NCI-H1436 (cell line): ENCODE data around the gene NUDT2.

Experiments
- DNase-seq: peaks from one replicate; lab custom pipeline; 2025; lab: John Stamatoyannopoulos, UW

The NUDT2 gene

DNA sequence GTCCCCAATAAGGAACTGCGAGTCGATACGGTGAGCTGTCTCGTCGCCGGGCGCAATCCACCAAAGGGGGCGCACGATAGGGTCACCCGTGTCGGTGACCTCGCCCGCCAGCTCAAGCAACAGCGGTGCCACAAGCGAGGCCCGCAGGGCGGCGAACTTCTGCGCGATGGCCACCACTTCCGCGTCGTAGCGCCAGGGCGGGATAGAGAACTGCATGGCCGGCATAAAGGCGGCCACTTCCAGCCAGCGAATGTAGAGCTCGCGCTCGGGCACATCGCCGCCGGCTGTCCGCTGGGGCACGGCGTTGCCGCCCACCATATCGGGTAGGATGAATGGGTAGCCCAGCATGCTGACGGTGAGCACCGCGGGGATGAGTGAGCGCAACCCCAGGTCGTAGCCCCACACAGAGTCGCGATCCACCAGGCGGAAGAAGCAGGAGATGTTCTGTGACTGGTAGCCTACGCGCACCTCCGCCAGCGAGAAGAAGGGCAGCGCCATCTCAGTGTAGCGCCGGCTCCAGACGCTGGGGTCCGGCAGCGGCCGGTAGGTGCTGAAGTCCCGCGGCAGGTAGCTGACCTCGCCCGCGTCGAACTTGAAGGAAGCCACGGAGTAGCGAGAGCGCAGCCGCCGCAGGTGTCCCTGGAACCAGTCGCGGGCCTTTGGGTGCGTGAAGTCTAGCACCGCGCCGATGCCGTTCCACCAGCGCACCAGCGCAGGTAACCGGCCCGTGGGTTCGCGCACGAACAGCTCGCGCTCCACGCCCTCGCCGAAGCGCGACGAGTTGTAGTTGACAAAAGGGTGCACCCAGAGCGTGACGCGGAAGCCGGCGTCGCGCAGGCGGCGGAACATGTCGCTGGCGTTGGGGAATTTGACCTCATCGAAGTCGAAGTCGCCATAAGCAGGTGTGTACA, 41.9 kb downstream of the NUDT2 start:
- no peak for DNase-seq

DNA sequence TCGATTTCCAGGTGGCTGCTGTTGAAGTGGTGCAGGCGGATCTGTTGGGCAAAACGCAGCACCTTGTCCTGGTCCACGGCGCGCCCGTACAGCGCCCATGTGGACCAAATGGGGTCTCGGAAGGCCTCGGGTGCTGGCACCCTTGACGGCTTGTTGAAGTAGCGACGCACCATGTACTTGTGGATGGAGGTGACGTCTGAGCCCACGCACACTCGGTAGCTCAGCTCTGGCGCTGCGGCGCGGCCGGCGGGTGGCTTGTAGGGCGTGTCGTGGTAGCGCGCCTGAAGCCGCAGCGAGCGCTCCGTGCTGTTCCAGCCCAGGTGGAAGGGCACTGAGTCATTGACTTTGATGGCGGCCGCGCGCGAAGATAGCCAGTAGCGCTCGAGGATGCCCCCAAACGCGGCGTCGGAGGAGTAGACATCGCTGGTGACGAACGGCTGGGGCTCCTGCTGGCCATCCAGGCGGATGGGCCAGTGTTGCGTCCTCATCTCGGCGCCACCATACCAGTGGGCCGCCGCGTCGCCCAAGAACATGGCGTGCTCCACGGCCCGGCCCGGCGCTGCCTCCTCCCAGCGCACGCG, 42.6 kb downstream of the NUDT2 start:
- no peak for DNase-seq

DNA sequence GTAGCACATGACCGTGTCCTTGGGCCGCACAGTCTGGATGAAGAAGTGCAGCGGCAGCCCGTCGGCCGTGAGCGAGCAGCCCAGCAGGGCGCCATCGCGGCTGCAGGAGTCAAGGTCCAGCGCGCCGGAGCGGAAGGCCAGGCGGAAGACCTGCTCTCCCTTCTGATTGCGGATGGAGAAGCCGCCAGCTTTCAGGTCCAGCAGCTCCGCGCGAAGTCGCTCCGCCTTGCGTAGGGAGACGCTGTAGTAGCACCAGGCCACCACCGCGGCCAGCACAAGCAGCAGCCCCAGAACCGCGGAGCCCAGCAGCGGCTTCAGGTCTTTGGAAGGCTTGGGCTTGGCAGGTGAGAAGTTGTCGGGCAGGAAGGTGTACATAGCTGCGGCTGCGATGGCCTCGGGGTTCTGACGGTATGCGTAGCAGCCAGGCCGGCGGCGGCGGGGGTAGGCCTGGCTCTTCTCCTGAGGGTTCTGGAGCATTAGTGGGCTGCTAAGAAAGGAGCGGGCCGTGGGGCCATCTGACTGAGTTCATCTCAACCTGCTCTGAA, 43.2 kb downstream of the NUDT2 start:
- no peak for DNase-seq

DNA sequence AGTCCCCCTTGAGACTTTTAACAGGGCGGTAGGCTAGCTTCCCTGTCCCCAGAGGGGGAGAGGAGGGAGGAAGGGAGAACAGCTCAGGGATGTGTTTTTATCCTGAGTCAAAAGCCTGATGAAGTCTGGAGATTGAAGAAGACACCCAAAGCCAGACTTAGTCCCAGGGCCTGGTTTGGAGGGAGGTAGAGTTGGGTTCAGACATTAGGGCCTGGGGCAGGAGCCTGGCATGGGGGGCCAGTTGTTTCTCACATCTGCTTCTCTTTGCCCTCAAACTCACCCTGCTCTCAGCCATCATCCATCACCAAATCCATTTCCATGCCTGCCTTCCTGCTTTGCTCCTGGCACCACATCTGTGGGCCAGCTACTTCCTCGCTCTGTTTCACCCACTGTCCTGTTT, 44.4 kb downstream of the NUDT2 start:
- no peak for DNase-seq

DNA sequence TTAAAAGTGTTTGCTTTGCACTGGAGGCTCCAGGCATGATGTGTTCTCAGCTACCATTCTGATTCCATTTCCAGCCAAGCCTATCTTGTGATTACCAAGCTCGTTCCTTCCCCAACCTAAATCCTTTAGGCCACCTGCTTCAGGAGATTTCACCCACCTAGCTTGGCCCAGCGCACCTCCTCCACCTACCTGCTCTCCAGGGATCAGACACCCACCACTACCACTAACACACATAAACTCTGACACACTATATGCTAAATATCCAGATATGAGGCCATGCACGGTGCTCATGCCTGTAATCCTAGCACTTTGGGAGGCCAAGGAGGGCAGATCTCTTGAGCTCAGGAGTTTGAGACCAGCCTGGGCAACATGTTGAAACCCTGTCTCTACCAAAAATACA, 45.0 kb downstream of the NUDT2 start:
- no peak for DNase-seq

DNA sequence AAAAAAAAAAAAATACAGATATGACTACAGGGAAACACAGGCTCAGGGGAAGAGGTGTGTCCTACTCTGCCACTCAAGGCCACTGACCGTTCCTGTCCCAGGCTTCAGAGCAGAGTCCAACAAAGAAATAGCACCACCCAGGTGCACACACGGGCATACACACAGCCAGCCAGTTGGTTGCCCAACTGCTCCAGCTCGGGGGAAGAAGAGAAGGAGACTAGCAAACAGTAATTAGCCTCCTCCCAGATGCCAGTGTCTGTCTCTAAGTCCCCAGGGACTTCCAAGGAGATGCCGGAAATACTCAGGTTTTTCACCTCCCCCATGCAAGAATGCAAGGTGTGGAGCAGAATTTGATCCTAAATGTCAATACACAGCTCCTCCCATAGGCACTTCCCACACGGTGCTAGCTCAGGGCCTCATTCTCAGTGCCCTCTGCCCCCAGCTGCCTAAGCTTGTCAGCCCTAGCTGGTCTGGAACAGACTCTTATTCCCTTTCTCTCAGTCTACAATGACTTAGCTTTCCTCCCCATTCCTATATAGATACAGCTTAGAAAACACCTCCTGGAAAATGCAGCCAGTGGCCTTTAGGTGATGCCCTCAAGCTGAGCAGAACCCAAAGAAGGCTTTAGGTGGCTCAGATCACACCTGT, 45.7 kb downstream of the NUDT2 start:
- DNase-seq = peak; percentile 41

DNA sequence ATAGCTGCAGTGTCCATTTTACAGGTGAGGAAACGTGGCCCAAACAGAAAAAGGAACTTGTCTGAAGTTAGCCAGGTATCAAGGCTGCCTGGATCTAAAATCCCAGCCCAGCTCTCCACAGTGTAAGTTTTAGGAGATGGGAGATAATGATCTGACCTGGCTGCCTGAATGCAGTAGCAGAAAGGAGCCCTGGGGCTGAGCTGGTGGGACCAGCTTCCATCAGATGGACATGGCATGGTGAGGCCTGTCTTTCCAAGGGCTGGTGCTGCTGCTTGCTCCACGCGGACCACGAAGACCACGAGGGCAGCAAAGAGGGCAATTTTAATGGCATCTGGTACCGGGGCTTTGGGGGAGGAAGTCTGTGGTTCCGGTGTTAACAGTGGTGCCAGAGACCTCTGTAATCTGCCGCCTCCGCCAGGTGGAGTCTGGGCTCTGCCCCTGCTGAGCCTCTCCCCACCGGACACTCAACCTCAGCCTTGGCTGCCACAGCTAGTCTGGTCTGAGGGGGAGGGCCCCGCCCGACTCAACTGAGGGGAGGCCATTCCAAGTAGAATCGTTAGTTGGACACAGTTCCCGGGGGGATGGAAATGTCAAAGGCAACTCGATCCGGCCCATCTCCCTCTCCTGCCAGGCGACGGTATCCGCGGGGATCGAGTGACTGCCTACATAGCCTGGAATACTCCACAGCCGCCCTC, 46.7 kb downstream of the NUDT2 start:
- DNase-seq = peak; percentile 8

DNA sequence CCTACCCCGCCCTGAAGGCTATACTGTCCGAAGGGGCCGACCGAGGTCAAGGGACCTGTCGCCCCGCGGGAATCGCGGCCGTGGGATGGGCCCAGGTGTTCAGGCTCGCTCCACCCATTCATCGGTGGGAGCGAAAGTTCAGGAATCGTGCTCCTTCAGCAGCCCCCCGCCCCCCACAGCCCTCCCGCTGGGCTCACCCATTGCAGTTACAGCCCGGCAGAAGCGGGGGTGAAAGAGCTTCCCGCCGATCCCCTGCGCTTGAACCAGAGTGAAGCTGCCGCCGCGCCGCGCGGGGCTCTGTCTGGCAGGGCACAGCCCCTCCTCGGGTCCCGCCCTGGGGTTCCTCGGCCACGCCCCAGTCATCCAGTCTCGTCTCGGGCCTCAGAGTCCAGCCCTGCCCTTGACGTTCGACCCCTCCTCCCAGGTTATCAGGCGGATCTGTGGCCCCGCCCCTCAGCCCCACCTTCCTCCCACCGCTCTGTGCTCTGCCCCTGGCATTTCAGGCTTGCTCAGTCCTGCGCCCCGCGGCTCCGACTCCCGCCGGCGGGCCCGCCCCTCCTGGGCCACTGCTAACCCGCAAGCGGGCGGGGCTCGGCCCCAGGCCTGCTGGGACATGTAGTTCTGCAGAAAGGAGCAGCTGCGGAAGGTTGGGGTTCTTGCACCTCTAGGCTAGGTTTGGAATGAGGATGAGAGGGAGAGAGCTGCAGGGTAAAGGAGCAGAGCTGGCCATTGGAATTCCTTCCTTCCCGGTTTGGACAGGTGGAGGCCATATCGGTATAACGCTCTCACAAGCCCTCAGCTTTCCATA, 47.4 kb downstream of the NUDT2 start, which contains the start of gene MYORG:
Gene MYORG (minus strand): TSS at position 303 of the 808 bp plus-strand sequence. CDS start 3,955 bp downstream, outside the sequence.
- peak; percentile 95 for DNase-seq

DNA sequence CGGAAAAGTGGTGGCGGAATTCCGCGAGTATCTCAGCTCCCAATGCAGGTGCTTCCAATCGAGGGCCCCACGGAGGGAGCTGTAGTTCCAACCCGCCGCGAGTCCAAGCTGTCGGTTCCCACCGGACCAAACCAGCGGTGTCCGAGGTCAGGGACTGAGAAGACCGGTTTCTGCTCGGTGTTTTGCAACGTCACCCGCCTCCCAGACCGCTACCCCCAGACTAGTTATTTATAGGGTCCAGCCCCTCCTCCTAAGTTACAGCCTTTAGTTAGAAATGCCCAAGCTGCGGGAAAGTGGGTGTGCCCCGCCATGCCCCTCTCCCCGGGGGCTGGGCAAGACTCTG, 48.0 kb downstream of the NUDT2 start:
- no peak for DNase-seq

DNA sequence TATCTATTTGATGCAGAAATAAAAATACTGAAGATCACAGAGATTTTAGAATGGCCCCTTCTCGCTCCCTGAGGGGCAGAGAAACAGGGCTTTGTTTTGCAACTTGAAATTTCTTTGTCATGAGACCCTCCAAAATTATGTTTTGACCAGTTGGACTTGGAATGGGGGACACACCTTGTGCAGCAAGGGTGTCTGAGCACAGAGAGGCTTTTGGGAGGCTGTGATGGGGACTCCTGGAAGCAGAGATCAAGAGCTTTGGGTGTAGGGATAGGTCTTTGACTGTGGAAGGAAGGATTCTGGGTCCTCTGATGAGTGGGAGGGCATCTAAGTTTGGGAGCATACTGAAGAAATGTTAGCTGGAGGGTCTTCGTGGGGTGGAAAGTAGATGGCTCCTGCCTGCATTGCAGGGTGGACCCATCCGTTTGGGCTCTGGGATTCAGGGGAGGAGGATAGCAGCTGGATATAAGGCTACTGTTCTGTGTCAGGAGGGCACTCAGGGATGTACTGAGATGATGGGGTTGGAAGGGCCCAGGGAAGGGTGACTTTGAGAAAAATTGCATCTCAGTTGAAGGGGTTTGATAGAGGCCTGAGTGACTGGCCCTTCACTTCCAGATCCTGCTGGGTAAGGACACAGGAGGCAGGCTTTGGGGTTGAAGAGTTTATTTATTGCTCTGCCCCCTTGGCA, 49.1 kb downstream of the NUDT2 start:
- DNase-seq = no peak

DNA sequence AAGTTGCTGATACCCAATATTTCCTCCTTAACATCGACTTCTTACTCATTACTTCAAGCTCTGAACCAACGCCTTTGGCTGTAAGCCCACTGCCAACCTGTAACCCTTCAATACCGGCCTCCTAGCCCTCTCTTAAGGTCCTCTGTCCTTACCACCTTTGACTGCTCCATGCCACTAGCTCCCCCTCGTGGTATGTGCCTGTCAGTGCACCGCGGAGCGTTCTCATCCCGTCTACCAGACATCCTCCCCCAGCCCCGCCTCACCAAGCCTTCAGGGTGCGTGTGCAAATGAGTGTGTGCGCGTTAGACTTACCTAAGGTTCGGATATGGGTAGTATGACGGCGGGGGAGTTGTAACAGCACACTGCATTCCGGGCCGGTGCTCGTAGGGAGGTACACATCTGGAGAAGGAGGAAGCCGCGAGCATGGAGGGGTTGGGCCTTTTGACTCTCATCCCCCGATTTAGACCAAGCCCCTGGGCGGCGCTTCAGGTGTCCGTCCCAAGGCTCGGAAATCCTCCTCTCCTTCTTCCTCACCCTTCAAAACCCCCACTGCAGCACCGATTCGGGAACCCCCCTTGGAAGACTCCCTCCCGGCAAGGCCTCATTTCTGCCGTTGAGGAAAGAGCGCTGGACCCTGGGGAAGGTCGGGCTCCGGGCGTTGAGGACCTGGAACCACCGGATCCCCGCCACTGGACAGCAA, 50.1 kb downstream of the NUDT2 start:
- no peak for DNase-seq

DNA sequence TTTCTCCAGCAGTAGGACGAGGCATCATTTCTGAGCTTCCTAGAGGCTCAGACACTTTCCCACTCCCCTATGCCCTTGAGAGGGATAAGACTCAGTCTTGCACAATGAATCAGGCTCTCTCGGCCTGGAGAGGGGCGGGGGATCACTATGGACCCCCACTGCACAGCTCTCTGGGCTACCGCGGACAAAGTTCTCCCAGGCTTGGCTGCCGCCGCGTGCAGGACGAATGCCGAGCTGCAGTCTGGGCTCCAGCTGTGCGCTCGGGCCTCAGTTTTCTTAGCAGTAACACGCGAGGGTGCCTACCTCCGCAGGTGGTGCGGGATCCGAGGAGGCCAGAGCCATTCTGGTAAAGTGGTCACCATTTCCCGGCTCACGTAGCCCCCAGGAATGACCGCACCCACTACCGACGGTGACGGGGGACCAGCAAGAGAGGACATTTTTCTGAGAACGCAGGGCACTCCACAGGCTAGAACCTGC, 50.7 kb downstream of the NUDT2 start:
- no peak for DNase-seq

DNA sequence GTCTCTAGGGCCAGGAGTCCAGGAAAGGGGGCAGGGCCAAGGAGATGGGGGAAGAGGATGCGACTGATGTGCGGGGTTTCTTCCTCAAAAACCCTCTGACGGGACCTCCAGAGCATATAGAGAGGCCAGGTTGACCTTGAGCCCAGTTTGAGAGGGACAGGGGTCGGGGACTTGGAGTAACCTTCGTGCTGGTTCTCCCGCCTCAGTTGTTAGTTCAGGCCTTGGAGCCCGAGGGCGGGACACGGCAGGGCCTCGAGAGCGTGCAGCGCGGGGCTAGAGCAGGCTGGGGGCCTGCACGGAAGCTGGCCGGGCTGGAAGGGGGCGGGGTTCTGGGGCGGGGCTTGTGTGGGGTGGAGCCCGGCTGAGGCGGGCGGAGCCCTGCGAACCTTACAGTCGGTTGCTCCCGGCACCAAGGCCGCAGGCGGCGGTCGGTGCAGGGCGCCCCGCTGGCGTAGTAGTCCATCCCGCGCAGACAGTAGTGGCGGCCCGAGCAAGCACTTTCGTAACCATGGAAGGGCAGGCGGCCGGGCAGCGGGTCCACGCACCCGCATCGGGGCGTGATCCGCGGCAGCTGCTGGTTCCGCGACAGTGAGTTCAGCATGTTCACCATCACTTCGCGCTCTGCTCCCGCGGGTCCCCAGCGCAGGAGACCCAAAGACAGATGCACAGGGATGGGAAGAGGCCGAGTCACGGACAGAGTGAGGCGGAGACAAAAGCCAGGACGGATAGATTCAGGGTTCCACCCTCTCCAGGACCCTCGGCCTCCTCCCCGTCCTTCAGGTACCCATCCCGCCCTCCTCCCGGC, 51.3 kb downstream of the NUDT2 start:
- DNase-seq = peak; percentile 72

DNA sequence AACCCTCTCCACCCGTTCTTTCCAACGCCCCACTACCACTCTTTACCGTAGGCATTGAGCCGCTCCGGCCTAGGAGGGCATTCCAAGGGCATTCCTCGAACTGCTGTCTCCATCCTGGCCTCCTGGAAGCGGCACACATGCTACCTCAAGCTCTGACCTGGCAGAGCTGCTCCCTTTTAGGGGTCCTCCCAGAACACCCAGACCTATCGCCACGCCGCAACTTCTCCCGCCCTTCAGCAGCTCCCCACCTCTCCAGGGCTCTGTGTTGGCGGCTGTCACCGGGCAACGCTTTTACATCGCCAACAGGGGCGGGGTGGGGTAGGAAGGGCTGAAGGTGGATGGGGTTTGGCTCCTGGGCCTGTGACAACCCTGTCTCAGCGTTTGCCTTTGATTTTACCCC, 52.0 kb downstream of the NUDT2 start:
- DNase-seq = peak; percentile 67

DNA sequence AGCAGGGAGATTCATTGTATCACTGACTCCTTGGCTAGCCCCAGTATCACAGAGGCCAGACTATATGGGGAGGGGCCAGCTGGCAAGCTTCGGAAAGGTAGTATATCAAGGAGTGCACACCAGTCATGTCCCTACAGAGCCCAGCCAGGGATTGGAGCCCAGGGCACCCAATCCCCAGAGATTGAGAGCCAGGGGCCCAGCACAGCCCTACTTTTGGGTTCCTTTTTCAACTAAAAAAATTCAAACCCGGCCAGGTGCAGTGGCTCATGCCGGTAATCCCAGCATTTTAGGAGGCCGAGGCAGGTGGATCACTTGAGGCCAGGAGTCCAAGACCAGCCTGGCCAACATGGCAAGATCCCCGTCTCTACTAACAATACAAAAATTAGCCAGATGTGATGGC, 52.7 kb downstream of the NUDT2 start:
- DNase-seq = no peak

DNA sequence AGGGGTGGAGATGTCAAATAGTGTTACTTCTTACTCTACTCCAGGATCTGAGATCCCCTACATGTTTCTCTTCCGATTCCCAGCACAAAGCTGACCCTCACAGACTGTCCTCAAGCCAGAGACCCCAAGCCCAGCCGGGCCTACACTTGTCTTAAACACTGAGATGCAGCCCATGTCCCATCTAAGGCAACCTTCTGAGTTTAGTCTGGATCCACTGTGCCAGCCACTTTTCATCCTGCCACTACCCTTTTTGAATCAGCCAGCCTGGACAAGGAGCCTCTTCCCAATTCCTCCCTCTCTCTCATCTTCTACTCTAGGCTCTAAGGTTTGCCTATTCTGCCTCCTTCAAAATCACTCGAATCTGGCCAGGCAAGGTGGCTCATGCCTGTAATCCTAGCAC, 53.5 kb downstream of the NUDT2 start:
- no peak for DNase-seq

DNA sequence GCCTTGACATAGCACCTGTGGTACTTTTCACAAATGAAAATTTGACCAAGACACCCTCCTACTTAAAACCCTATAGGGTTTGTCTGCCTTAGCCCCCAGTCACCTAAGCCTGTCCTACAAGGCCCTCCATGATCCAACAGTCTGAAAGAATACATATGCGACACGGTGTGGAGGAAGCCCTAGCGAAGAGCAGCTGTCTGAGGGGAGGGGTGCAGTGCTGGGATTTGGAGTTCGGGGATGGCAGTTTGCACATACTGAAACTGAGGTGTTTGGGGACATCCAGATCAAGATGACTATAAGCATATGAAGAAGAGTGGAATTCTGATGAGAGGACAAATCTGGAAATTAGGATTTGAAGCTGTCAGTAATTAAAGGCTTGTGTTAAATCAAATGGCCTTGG, 54.5 kb downstream of the NUDT2 start:
- no peak for DNase-seq

DNA sequence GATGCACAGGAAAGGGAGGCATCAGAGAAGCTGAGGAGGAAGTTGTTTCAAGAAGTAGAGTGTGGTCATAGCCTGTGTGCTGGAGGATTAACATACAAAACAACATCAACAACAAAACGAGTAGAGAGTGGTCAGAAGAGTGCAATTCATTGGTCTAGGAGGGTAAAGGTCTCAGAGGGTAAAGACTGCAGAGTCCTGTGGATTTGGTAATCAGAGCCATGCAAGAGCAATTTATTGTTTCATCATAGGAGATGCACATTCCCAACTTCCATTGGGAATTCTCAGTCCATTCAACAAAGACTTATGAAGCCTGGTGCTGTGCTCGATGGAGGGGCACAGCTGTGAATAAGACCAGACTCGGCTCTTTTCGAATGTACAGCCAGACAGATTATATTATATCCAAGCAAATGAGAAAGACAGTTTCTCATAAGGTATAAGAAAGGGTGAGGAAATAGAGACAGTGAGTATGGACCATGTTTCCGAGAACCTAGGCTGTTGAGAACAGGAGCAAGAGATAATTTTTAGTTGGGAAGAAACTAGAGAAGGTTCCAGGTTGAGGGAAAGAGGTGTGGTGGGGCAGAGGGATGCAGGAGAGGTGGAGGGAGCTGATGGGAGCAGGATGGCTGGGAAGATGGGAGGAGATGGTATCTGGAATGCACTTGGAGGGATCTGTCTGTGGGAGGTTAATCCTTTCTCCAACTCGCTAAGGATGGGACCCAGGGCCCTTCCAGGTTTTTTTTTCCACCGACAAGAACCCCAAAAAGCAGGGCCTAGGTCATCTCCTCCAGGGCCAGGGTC, 55.2 kb downstream of the NUDT2 start:
- DNase-seq = no peak
